Nephron (organoid): ENCODE results near the gene PSMB11.

Experiments
- H3K27ac Mint-ChIP-seq, 3 experiments: 2 replicates each; pipeline ENCODE4 v1.8.0; 2020; ENCODE audit warnings: mixed read lengths in 3 of 3, mild to moderate bottlenecking in 2 of 3, moderate library complexity in 1 of 3
- H3K27me3 Mint-ChIP-seq: 2 replicates; pipeline ENCODE4 v1.8.0; 2021; ENCODE audit warnings: low read depth, mild to moderate bottlenecking, moderate library complexity, mixed read lengths
- H3K36me3 Mint-ChIP-seq: 2 replicates; pipeline ENCODE4 v1.8.0; 2020; ENCODE audit warnings: low read depth, mixed read lengths
- H3K4me1 Mint-ChIP-seq: 2 replicates; pipeline ENCODE4 v1.8.0; 2020; ENCODE audit warnings: mixed read lengths
- H3K4me3 Mint-ChIP-seq, 3 experiments: 2 replicates each; pipeline ENCODE4 v1.8.0; 2020; ENCODE audit warnings: mild to moderate bottlenecking in 3 of 3, mixed read lengths in 3 of 3, moderate library complexity in 2 of 3
- H3K9me3 Mint-ChIP-seq: 2 replicates; pipeline ENCODE4 v1.8.0; 2020; ENCODE audit warnings: mixed read lengths
- TF ChIP-seq, protein P1 (sequence below), 3 experiments: fragments of 200-600 bp; sonication (generic); IDR thresholded peaks; one replicate each; pipeline ENCODE4 v1.5.0; 2021; ENCODE audit warnings: antibody characterized with exemption in 3 of 3; ENCODE audit not compliant: unreplicated experiment in 3 of 3

PSMB11 gene

DNA sequence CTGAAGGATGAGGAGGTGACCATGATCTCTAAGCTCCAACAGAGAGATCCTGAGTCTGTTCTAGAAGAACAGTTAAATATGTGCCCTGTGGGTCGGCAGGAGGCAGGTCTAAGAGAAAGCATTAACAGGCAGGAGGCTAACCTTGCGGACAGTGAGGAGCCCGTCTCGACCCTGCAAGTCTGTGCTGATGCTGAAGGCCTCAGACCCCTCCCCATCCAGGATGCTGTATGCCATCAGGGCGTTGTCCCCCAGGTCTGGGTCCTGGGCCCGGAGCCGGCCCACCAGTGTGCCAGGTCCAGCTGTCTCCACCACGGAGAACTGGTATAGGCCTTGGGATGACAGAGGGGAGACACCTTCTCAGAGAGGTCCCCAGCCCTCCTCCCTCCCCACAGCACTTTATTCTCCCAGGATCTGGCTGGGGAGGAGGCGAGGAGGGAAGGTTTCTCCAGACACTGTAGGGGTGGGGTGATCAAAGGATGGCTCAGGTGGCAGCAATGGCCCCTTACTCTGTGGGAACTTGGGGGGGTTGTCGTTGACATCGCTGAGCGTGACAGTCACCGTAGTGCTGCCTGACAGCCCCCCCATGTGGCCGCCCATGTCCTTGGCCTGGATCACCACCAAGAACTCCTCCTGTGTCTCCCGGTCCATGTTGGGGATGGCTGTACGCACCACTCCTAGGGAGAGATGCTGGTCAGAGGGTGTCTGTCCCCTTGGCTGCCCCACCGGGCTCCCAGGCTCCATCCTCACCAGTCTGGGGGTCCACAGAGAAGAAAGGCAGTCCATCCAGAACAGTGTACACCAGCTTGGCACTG lies 12.2 kb downstream of the PSMB11 start:
- Mint-ChIP-seq H3K4me1 (peaks cover 19% of the 10 kb centered on the region), H3K36me3 (peaks cover 19% of the 10 kb centered on the region), H3K9me3 (no peaks in the 10 kb centered on the region), H3K4me3 (peak overlapping the region; percentile 47 to 57 (median 55)), H3K27ac (no peak overlapping the region), H3K27me3 (no peaks in the 10 kb centered on the region)
- TF ChIP-seq, protein P1, sequence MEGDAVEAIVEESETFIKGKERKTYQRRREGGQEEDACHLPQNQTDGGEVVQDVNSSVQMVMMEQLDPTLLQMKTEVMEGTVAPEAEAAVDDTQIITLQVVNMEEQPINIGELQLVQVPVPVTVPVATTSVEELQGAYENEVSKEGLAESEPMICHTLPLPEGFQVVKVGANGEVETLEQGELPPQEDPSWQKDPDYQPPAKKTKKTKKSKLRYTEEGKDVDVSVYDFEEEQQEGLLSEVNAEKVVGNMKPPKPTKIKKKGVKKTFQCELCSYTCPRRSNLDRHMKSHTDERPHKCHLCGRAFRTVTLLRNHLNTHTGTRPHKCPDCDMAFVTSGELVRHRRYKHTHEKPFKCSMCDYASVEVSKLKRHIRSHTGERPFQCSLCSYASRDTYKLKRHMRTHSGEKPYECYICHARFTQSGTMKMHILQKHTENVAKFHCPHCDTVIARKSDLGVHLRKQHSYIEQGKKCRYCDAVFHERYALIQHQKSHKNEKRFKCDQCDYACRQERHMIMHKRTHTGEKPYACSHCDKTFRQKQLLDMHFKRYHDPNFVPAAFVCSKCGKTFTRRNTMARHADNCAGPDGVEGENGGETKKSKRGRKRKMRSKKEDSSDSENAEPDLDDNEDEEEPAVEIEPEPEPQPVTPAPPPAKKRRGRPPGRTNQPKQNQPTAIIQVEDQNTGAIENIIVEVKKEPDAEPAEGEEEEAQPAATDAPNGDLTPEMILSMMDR (IDR thresholded peaks at IDR 0.05; ENCODE audit: unreplicated experiment in 3 of 3) = peak in 1 of 3 experiments; percentile 38

DNA sequence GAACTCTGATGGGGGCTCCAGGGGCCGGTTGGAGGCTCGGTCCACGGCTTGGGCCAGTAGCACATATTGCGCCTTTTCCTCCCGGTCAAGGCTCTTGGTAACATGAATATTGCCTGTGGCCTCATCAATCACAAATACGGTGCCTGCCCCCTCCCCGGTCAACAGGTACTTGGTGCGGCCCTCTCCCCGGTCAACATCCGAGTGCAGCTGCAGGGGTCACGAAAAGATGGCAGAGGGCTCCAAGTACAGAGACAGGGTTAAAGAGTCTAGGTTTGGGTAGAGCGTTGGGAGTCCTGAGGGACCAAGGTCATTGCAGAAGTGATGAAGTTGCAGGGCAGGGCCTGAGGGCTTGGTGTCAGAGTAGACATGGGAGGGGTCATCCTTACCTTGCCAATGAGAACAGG lies 13.1 kb downstream of the PSMB11 start:
- H3K36me3 Mint-ChIP-seq = peaks cover 23% of the 10 kb centered on the region
- no peaks in the 10 kb centered on the region for H3K27me3 Mint-ChIP-seq
- H3K9me3 Mint-ChIP-seq = no peaks in the 10 kb centered on the region
- TF ChIP-seq, protein P1 (IDR thresholded peaks at IDR 0.05; ENCODE audit: unreplicated experiment in 3 of 3) = no peak
- H3K4me3 Mint-ChIP-seq = peak overlapping the region in 2 of 3 experiments; percentile 47 to 55
- H3K27ac Mint-ChIP-seq = no peak overlapping the region
- peaks cover 22% of the 10 kb centered on the region for H3K4me1 Mint-ChIP-seq

DNA sequence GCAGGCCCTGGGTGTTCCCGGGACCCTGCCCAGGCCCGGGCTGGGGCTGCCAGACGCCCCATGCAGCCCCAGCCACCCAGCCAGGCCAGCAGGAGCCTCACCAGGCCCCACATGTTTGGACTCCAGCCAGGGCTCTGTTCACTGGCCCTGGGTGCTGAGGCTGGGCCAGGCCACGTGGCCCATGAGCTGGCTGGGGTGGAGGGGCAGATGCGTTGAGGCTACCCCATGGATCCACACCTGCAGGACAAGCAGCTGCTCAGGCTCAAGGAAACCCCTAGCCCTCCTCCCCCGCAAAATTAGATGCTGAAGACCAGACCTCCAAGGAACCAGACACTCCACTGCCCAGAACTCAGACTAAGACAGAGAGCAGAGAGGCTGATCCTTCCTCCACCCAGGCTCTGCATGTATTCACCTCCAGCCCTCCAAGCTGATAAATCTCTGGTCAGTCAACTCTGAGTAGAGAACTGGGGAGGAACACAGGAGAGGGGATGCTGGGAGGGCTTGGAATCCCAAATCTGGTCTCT lies 13.7 kb downstream of the PSMB11 start:
- Mint-ChIP-seq H3K4me3 (peak overlapping the region; percentile 90 to 92 (median 92)), H3K9me3 (no peaks in the 10 kb centered on the region), H3K27me3 (no peaks in the 10 kb centered on the region), H3K36me3 (peaks cover 25% of the 10 kb centered on the region), H3K27ac (peak overlapping the region; percentile 39 to 81 (median 75)), H3K4me1 (peaks cover 22% of the 10 kb centered on the region)
- TF ChIP-seq, protein P1 (IDR thresholded peaks at IDR 0.05; ENCODE audit: unreplicated experiment in 3 of 3) = no peak

DNA sequence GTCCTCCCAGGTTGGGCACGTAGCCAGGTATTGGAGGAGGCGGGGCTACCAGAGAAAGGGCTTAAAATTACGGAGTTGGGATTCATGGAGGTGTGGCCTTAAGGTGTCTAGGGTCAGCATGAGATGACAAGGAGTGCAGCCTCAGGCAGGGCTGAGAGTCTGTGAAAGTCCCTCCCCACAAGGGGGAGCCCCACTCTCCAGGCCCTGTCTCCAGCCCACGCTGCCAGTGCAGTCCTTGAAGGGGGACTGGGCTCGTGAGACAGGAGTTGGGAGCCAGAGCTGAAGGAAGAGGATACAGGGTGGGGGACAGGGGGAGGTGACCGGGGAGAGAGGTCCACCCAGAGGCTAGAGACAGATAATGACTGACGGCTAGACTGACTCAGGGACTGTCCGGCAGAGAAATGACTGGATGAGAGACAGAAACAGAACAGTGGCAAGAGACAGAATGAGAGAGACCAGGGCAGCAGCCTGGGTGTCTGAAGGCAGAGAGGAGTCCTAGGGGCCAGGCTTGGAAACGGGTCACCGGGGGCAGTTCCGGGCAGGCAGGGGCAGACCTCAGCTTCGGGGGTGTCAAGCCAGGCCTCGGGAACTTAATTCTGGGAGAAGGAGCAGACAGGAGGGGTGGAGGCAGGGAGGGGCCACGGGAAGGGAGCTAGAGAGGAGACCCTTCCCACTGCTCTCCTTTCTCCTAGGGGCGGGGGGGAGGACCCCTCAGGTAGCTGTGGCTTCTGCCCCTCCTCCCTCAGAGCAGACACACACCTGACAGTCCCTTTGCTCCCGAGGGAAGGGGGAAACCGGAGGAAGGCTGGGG lies 14.3 kb downstream of the PSMB11 start:
- peaks cover 22% of the 10 kb centered on the region for H3K4me1 Mint-ChIP-seq
- peaks cover 32% of the 10 kb centered on the region for H3K36me3 Mint-ChIP-seq
- no peaks in the 10 kb centered on the region for H3K27me3 Mint-ChIP-seq
- peak overlapping the region; percentile 39 to 85 (median 75) for H3K27ac Mint-ChIP-seq
- peak overlapping the region; percentile 90 to 92 (median 92) for H3K4me3 Mint-ChIP-seq
- TF ChIP-seq, protein P1 (IDR thresholded peaks at IDR 0.05; ENCODE audit: unreplicated experiment in 3 of 3) = peak; percentile 39 to 66 (median 46)
- no peaks in the 10 kb centered on the region for H3K9me3 Mint-ChIP-seq

DNA sequence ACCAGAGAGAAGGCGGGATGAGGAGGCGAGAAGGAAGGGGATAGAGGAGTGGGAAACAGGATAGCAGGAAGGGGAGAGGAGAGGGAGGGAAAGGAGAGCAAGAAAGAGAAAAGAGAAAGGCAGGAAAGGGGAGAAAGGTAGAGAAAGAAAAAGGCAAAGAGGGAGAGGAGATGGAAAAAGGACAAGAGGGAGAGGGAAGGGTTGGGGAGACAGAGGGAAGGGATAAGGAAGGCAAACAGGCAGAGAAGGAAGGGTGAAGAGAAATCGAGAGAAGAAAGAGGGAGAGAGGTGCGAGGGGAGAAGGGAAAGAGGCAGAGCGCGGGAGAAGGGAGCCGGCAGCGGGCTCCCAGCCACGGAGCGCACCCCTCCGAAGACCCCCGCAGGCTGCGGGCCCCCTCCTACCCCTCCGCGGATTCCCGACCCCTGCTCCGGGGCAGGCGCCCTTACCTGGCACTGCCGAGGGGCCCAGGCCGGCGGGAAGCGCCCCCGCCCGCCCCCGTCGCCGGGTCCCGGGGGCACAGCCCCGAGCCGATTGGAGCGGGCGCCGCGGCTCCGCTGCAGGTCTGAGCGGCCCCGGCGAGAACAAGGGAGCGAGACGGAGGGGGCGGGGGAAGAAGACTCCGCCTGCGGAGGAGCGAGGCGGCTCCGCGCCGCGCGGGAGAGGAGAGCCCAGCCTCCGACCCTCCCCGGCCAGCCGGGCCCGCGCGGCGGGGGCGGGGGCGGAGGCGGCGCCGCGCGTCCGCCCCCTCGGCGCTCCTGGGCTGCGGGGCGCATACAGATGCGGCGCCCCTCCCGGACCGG lies 15.1 kb downstream of the PSMB11 start, which contains the start of gene CDH24:
Gene CDH24 (minus strand): TSS at position 565 of the 801 bp plus-strand sequence. CDS start 1,787 bp downstream, outside the sequence.
- peak within 1 kb of the TSS; percentile 51 to 85 (median 75) for H3K27ac Mint-ChIP-seq
- TF ChIP-seq, protein P1 (IDR thresholded peaks at IDR 0.05; ENCODE audit: unreplicated experiment in 3 of 3) = no peak
- H3K9me3 Mint-ChIP-seq = no peaks in the 10 kb centered on the region
- peaks cover 25% of the 10 kb centered on the region for H3K4me1 Mint-ChIP-seq
- no peaks in the 10 kb centered on the region for H3K27me3 Mint-ChIP-seq
- H3K36me3 Mint-ChIP-seq = peaks cover 38% of the 10 kb centered on the region
- H3K4me3 Mint-ChIP-seq = peak within 1 kb of the TSS; percentile 90 to 92 (median 92)
